SH-SY5Y (cell line): Measurements from ENCODE around the gene ERVK3-1.

Source experiments
- GATA2 ChIP-seq: IDR thresholded peaks from 2 replicates; pipeline ENCODE4 v1.6.1; 2011; ENCODE audit warnings: mild to moderate bottlenecking, low read depth, low read length
- GATA3 ChIP-seq: IDR thresholded peaks from 2 replicates; pipeline ENCODE4 v1.6.1; 2011; ENCODE audit warnings: low read depth, mild to moderate bottlenecking, low read length, moderate library complexity

The ERVK3-1 gene

DNA sequence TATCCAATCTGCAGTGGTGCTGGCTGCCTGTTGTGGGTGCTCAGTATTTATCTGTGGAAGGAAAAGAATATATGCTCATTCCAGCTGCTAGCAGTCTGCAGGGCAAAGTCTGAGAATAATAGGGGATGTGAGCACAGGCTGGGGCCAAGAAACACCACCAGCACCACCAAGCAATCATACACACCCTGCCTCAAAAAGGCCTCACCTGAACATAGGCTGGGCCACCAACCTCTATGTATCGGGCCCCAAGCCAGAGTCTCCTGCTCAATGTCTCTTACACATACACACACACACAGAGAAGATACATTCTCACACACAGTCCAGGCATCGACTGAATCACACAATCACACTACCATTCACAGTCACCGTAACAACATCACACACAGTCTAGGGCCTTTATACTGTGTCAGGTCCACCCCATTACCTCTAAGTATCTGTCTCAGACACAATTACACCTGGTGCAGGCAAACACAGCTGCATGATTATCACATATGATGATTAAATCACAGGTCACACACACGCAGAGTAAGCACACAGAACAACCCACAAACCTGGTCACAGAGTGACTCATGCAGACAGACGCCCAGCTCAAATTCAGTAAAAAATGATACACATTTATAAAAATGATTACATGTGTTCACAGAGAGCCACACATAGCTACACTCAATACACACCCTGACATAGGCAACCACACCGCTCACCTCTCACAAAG lies 20.3 kb downstream of the ERVK3-1 start:
- TF ChIP-seq GATA3, result no peak

DNA sequence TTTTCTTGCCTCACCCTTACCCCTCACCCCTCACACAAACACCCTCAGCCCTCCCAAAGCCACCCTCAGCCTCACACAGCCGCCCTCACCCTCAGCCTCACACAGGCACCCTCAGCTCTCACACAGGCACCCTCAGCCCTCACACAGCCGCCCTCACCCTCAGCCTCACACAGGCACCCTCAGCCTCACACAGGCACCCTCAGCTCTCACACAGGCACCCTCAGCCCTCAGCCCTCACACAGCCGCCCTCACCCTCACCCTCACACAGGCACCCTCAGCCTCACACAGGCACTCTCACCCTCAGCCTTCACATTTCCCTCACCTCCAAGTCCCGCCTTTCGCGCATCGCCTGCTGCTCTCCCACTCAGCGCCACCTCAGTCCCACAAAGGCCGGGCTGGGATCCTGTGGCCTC lies 21.3 kb downstream of the ERVK3-1 start:
- no peak for TF ChIP-seq GATA2
- no peak for TF ChIP-seq GATA3

DNA sequence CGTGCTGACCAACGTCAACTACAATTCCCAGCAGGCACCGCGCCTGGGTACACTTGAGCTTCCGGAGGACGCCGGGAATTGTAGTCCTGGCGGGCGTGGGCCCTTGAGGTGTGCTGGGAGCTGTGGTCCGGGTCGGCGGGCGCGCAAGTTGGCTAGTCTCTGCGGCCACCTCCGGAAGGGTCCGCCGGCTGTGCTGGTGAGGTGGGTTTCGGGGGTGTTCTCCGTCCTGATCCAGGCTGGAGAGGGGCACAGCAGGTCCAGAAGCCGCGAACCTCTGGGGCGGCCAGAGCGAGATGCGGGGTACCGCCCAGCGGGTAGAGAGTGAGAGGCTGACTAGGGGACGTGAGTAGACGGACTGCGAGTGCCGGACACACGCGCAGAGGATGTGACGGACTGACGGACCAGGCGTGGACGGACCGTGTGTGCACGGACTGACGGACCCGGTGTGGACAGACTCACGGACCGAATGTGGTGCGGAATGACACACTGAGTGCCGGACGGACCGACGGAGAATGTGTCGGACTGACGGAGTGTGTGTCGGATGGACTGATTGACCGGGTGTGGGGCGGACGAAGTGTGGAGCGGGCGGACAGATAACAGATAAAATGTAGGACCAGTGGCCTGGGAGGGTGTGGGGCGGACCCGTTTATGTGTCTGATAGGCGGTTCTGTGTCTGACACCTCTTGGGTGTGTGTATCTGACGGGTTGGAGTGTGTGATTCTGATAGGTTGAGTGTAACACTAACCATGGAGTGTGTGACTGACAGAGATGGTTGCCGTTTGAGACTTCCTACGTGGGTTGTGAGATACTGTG lies 21.9 kb downstream of the ERVK3-1 start, which contains the start of gene ZSCAN22:
Gene ZSCAN22 (plus strand): TSS at position 81 of the 813 bp plus-strand sequence. CDS start 7,809 bp downstream, outside the sequence.
- TF ChIP-seq GATA3 (no peak), GATA2 (no peak)

- TF ChIP-seq GATA3 (no peak), GATA2 (no peak)
Observed at GRCh38 chr19:58328999-58329398, 23.8 kb downstream of the ERVK3-1 start.

- no peak for TF ChIP-seq GATA2
- TF ChIP-seq GATA3, result no peak
Observed at GRCh38 chr19:58330458-58330857, 25.3 kb downstream of the ERVK3-1 start.

GRCh38 chr19:58332697-58333096 lies 27.5 kb downstream of the ERVK3-1 start:
- no peak for TF ChIP-seq GATA2
- TF ChIP-seq GATA3, result no peak

- TF ChIP-seq GATA2, result no peak
- TF ChIP-seq GATA3, result no peak
Observed at GRCh38 chr19:58334691-58335249, 29.6 kb downstream of the ERVK3-1 start.

GRCh38 chr19:58335630-58336029 lies 30.5 kb downstream of the ERVK3-1 start:
- TF ChIP-seq GATA2 (no peak), GATA3 (no peak)

GRCh38 chr19:58336216-58336615 lies 31.0 kb downstream of the ERVK3-1 start:
- no peak for TF ChIP-seq GATA2
- no peak for TF ChIP-seq GATA3

DNA sequence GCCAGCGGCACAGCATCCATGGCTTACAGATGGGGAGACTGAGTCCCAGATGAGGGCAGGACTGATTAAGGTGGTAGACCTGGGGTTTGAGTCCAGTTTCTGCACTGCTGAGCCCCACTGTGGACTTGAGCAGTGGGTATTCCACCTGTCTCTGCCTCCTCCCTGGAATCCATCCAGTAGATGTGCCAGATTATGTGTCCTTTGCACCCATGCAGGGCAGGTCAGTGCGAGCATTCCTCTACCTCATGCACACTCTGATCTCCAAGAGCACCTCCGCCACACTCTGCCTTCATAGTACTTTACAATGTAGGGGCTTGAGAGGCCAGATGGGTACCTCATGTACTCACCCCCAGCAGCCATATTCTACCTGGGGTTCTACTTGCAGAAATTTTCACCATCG lies 31.6 kb downstream of the ERVK3-1 start:
- no peak for TF ChIP-seq GATA2
- no peak for TF ChIP-seq GATA3

DNA sequence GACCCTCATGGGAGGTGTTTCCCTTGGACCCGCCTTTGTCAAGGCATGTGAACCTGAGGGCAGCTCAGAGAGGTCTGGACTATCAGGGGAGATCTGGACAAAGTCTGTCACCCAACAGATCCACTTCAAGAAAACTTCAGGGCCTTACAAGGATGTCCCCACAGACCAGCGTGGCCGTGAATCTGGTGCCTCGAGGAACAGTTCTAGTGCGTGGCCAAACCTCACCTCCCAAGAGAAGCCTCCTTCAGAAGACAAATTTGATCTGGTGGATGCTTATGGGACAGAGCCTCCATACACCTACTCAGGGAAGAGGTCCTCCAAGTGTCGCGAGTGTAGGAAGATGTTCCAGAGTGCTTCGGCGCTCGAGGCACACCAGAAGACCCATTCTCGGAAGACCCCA lies 33.2 kb downstream of the ERVK3-1 start:
- TF ChIP-seq GATA2, result no peak

GRCh38 chr19:58338825-58339558 lies 33.8 kb downstream of the ERVK3-1 start:
- no peak for TF ChIP-seq GATA2

GRCh38 chr19:58345558-58345957 lies 40.4 kb downstream of the ERVK3-1 start:
- TF ChIP-seq GATA3, result no peak
- TF ChIP-seq GATA2, result no peak
